ENCODE results near the gene AQP5.

Gene AQP5

DNA sequence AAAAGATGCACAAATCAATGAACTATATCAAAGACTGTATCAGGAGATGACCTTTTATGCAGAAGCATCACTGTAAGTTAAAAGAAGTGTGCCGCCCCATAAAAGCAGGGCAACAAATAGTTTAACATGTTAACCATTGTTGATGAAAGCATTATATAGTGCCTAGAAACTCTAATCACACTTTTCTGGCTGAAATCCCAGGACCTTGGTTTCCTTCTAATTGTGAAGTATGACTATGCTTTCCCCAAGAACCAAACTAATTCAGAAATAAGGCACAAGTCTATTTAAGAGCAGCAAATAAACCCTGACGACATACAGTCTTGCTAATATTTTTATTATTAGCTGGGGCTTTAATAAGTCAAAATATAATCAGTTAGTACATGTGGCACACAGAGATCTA lies 41.9 kb downstream of the AQP5 start:
- intact Hi-C loops (cut with DNase I): no loop called here
- no peak for DNase-seq

DNA sequence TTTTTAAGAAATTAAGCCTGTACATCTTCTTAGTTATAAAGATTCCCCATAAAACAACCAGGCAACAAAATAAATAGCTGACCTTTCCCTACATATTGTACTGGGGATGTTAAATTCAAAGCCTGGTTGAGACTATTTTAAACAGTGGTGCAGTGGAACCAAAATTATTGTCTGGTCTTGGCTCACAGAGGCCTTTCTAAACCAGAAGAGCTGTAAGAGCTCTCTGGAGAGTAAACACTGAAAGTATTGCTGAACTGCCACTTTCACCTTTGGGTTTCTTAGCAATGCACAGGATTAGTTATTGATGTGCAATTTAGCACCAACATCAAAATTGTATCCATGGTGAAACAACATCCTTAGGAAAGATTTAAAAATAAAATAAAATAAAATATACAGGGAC lies 43.0 kb downstream of the AQP5 start:
- intact Hi-C loops (cut with DNase I): no loop called here
- DNase-seq: no peak

DNA sequence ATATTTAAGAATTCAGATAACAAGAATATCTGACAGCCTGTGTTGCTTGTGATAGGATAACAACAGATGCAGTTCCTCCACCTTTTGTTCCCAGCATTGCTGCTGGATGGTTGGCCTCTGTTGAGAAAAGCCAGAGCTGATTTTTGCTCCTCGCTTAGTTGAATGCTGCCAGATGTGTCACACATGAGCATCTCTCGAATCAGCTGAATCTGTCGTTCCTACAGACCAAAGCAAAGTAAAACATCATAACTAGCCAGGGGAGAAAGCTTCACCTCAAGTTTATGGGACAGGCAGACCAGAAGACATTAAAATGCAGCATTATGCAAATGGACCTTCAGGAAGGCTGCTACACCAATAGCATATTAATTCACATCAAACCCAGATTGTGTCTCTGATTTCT lies 43.5 kb downstream of the AQP5 start:
- no peak for DNase-seq
- intact Hi-C loops (cut with DNase I): no loop called here

DNA sequence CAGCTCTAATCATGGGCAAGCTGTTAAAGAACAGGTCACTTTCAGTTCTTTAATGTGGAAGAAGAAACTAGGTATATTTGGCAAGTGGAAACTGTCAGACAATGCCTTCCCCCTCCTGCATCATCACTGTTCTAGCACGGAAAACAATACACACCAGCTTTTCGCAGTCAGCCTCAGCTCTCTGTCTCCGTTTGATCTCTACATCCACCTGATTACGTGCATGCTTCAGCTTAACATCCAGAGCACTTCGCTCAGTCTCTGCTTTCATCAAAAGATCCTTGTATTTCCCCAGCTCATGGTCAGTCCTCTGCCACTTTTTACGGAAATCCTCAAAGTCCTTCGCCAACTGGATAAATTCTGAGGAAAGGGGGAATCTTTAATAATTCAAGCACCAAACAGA lies 44.6 kb downstream of the AQP5 start:
- no peak for DNase-seq
- intact Hi-C loops (cut with DNase I): no loop called here

DNA sequence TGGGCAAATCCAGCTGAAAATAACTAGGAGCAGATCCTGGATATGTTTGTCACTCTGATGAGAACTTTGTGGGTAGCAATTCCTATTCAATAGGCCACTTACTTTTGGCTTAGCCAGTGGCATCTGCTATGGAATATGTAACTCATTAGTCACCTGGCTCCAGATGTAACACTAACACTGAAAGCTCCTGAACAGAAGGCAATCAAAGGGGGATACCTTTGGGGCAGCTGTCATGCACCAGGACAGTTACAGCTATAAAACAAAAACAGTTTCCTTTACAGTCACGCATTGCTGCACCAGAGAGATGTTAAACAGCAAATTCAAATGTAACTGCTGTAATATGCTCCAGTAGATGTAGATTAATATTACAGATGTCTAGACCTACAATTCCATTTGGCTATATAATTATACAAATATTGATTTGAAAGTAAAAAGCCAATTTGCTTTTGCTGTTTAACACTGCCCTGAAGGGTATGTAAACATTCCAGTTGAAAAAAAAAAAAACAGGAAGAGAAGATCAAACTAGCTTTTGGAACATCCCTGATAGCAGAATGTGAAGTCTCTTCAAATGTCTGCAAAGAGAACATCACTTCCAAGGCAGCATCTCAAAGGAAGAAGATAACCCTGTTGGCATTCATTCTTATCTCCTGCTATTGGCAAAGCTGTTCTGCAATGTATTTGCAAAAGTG lies 45.2 kb downstream of the AQP5 start:
- no peak for DNase-seq
- intact Hi-C loops (cut with DNase I): no loop called here

DNA sequence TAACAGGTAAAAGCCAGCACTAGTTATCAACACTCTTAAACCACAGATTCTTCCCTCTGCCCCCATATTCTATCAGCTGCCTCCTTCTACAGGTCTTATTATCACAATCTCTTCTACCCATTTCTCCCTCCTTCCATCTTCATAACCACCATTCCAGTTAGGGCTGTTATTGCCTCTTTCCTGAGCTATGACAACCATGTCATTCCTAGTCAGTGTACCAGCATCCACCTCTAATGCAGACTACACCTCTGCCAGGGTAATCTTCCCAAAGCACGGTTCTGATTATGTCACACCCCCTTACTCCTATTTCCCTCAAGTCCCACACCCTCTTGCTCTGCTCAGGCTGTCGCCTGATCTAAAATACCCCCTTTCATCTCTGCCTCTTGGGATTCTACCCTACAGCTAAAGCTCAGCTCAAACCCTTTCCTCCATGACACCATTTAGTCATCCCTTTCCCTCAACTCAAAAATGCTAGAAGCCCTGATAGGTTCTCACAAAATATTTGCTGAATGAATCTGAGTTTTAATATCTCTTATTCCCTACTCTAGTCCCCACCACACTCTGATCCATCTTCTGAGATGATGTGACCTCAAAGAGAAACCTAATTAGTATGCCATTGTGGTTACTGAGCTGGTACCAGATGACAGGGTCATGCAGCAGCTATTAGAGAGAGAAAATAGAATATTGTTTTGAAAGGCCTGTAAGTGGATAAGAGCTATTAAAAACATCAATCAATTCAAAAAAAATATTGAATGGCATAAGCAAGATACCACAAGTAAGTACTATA lies 51.9 kb downstream of the AQP5 start:
- intact Hi-C loops (cut with DNase I): no loop called here
- DNase-seq: no peak

DNA sequence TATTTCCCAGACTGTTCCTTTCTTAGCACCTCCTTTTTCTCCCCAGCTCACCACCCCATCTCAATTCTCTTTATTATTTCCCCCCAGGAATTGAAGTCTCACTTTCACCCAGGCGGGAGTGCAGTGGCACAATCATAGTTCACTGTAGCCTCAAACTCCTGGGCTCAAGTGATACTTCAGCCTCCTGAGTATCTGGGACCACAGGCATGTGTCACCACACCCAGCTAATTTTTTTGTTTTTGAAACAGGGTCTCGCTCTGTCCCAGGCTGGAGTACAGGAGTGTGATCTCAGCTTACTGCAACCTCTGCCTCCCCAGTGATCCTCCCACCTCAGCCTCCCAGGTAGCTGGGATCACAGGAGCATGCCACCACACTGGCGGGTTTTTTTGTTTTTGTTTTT lies 52.7 kb downstream of the AQP5 start:
- intact Hi-C loops (cut with DNase I): no loop called here

More for the DNA sequence above, 52.7 kb downstream of the AQP5 start:
- DNase-seq: no peak
